Smooth muscle cell (in vitro differentiated cells): ENCODE data around the gene ISCA2. TPM values are rescaled to one million over a fixed set of nuclear protein-coding genes. Genes with fewer than 3 reads are reported as not detected.

Source experiments
- DNase-seq: peaks from one replicate; lab custom pipeline; 2025; ENCODE audit not compliant: unreplicated experiment; lab: John Stamatoyannopoulos, UW
- H2AFZ ChIP-seq: fragments of 200-600 bp; sonication (generic); 2 replicates; pipeline ENCODE4 v1.6.0; 2016; ENCODE audit warnings: antibody characterized with exemption, low read depth, mild to moderate bottlenecking
- H3F3A ChIP-seq: fragments of 200-600 bp; sonication (generic); 2 replicates; pipeline ENCODE4 v1.6.0; 2017; ENCODE audit warnings: antibody characterized with exemption, low read depth
- H3K27ac ChIP-seq: fragments of 200-600 bp; sonication (generic); 2 replicates; pipeline ENCODE4 v1.5.1; 2016; ENCODE audit warnings: low read depth, mild to moderate bottlenecking
- H3K27me3 ChIP-seq: fragments of 200-600 bp; sonication (generic); 2 replicates; pipeline ENCODE4 v1.6.1; 2016; ENCODE audit warnings: low read depth, mild to moderate bottlenecking
- H3K36me3 ChIP-seq: fragments of 200-600 bp; sonication (generic); 2 replicates; pipeline ENCODE4 v1.5.1; 2016; ENCODE audit warnings: low read depth
- H3K4me1 ChIP-seq: fragments of 200-600 bp; sonication (generic); 2 replicates; pipeline ENCODE4 v1.5.1; 2016; ENCODE audit warnings: low read depth
- H3K4me2 ChIP-seq: fragments of 200-600 bp; sonication (generic); 2 replicates; pipeline ENCODE4 v1.6.0; 2016; ENCODE audit warnings: mild to moderate bottlenecking
- H3K4me3 ChIP-seq: fragments of 200-600 bp; sonication (generic); 2 replicates; pipeline ENCODE4 v1.5.1; 2016; ENCODE audit warnings: mild to moderate bottlenecking
- H3K79me2 ChIP-seq: fragments of 200-600 bp; sonication (generic); 2 replicates; pipeline ENCODE4 v1.6.0; 2016; ENCODE audit warnings: low read depth, mild to moderate bottlenecking
- H3K9ac ChIP-seq: fragments of 200-600 bp; sonication (generic); 2 replicates; pipeline ENCODE4 v1.6.0; 2016; ENCODE audit warnings: low read depth
- H3K9me3 ChIP-seq: fragments of 200-600 bp; sonication (generic); replicated peaks from 2 replicates; pipeline ENCODE4 v1.5.1; 2016; ENCODE audit warnings: low read depth
- H4K20me1 ChIP-seq: fragments of 200-600 bp; sonication (generic); 2 replicates; pipeline ENCODE4 v1.6.0; 2016; ENCODE audit warnings: low read depth
- WGBS: methylation state at CpG from one replicate; pipeline ENCODE4 v1.1.7; 2016; ENCODE audit warnings: low lambda C conversion rate; 5-methylcytosine and 5-hydroxymethylcytosine counted together
- polyA plus RNA-seq: library from polyadenylated mRNA; unstranded; fragments of >200 nt; fragmentation: Nextera tagmentation; extraction: Ambion mirVana; gene quantifications from 2 replicates; pipeline ENCODE4 v1.2.1, GENCODE V29; 2016
- total RNA-seq: library from RNA; depleted of rRNA; stranded (reverse); fragments of >200 nt; gene quantifications from 2 replicates; pipeline ENCODE4 v1.2.3, GENCODE V29; 2014
- TF ChIP-seq, protein P1 (sequence below): fragments of 200-600 bp; sonication (generic); IDR thresholded peaks from 2 replicates; pipeline ENCODE4 v1.5.1; 2017; ENCODE audit warnings: borderline replicate concordance, mild to moderate bottlenecking, antibody characterized with exemption; ENCODE audit not compliant: insufficient read depth, poor library complexity, severe bottlenecking

The ISCA2 gene
- total and polyA plus RNA-seq, 2 experiments from 2014 or later, result 15.0 to 65.8 TPM

DNA sequence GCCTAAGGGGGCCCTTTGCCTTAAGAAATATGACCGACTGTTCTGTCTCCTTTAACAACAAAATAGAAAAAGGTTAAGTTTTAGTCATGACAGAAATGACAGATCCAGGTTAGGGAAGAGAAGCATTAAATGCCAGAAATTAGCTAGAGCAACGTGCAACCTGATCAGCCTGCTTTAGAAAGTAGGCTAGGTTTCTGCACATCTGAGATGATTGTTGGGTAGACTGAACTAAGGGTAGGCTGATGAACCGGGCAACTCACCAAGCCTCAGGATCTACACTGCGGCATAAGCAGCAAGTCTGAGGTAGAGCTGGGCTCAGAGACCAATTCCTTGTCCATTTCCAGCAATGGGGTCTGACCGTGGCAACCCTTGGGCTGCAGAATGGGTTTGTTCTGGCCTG lies 29.9 kb upstream of the ISCA2 start:
- WGBS, result 90% methylated on average over 5 of the region's 5 CpGs
- no peaks in the 10 kb centered on the region for H3K36me3 ChIP-seq
- H3K27me3 ChIP-seq, result peaks cover 38% of the 10 kb centered on the region
- no peak overlapping the region for H3K4me2 ChIP-seq
- no peak overlapping the region for H3K4me3 ChIP-seq
- H3K4me1 ChIP-seq, result no peaks in the 10 kb centered on the region
- no peak overlapping the region for H2AFZ ChIP-seq
- H3K79me2 ChIP-seq, result no peaks in the 10 kb centered on the region
- no peaks in the 10 kb centered on the region for H3K9me3 ChIP-seq
- TF ChIP-seq, protein P1, sequence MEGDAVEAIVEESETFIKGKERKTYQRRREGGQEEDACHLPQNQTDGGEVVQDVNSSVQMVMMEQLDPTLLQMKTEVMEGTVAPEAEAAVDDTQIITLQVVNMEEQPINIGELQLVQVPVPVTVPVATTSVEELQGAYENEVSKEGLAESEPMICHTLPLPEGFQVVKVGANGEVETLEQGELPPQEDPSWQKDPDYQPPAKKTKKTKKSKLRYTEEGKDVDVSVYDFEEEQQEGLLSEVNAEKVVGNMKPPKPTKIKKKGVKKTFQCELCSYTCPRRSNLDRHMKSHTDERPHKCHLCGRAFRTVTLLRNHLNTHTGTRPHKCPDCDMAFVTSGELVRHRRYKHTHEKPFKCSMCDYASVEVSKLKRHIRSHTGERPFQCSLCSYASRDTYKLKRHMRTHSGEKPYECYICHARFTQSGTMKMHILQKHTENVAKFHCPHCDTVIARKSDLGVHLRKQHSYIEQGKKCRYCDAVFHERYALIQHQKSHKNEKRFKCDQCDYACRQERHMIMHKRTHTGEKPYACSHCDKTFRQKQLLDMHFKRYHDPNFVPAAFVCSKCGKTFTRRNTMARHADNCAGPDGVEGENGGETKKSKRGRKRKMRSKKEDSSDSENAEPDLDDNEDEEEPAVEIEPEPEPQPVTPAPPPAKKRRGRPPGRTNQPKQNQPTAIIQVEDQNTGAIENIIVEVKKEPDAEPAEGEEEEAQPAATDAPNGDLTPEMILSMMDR, result no peak
- no peak for DNase-seq
- no peaks in the 10 kb centered on the region for H3F3A ChIP-seq
- H3K27ac ChIP-seq, result no peak overlapping the region
- H4K20me1 ChIP-seq, result no peaks in the 10 kb centered on the region
- no peak overlapping the region for H3K9ac ChIP-seq

DNA sequence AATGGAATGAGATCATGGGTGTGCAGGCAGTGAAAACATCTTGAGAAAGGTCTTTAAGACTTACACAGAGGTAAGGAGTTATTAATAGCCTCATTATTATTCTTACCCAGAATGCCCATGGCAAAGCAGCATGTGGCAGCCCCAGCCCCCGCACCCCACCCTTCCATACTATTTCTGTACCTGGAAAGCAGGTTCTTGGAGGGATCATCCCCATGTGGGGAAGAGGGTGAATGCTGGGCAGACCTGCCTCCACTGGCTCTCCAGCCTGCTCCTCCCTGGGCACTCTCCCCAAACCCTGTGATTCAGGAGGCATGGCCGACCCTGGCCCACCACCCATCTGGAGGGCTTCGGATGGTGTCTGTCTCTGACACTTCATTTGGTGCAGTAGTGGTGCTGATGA lies 28.8 kb upstream of the ISCA2 start:
- 91% methylated on average over 3 of the region's 3 CpGs for WGBS
- H3K27me3 ChIP-seq, result peaks cover 40% of the 10 kb centered on the region
- no peaks in the 10 kb centered on the region for H3K79me2 ChIP-seq
- H3K27ac ChIP-seq, result no peak overlapping the region
- H2AFZ ChIP-seq, result no peak overlapping the region
- no peaks in the 10 kb centered on the region for H3K36me3 ChIP-seq
- no peak for DNase-seq
- no peaks in the 10 kb centered on the region for H4K20me1 ChIP-seq
- H3K4me3 ChIP-seq, result no peak overlapping the region
- no peaks in the 10 kb centered on the region for H3K9me3 ChIP-seq
- H3F3A ChIP-seq, result no peaks in the 10 kb centered on the region
- H3K4me2 ChIP-seq, result no peak overlapping the region
- TF ChIP-seq, protein P1, result no peak
- no peaks in the 10 kb centered on the region for H3K4me1 ChIP-seq
- no peak overlapping the region for H3K9ac ChIP-seq

DNA sequence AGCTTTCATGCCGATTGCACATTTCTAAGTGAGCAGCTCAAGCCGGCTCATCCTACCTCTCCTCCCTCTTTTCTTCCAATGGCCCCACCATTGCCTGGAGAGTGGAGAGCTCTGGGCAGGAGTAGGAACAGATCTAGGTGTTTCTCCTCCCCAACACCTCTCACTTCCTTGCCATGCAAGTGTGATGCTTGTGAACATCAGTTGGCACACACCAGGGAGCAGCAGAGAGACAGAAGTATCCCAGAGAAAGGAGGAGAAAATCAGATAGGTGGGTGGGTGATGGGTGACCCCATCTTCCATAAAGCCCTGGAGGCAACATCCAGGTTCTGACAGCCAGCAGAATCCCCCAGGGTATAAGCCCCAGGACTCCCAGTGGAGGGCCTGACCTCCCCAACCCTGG lies 28.2 kb upstream of the ISCA2 start:
- 93% methylated on average over 2 of the region's 2 CpGs for WGBS

DNA sequence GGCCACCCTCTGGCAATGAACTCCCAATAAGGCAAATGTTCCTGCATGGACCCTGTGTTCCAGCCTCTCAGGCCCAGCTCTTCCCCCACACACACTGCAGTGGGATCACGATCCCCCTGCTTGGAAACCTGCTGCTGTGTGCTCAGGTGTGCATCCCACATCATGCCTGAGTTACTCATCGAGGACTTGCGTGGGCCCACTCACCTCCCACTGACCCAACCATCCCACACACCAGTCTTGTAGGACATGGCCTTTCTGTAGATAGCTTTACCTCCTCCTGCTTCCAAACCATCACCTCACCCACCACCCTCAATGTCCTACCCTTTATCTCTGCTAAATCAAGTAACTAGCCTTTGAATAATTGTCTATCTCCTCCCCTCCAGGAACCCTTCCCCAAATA lies 25.1 kb upstream of the ISCA2 start:
- Histone ChIP-seq H3K9me3 (no peaks in the 10 kb centered on the region), H3K4me2 (no peak overlapping the region), H3F3A (no peaks in the 10 kb centered on the region), H2AFZ (no peak overlapping the region), H3K27ac (no peak overlapping the region), H3K9ac (no peak overlapping the region), H3K4me1 (no peaks in the 10 kb centered on the region), H4K20me1 (no peaks in the 10 kb centered on the region), H3K79me2 (no peaks in the 10 kb centered on the region), H3K36me3 (no peaks in the 10 kb centered on the region), H3K4me3 (no peak overlapping the region), H3K27me3 (peaks cover 30% of the 10 kb centered on the region)
- 96% methylated on average over 3 of the region's 3 CpGs for WGBS
- TF ChIP-seq, protein P1, result no peak
- DNase-seq, result no peak

More for the DNA sequence above, 28.2 kb upstream of the ISCA2 start:
- peaks cover 40% of the 10 kb centered on the region for H3K27me3 ChIP-seq
- H3K9me3 ChIP-seq, result no peaks in the 10 kb centered on the region
- no peaks in the 10 kb centered on the region for H3K4me1 ChIP-seq
- no peak for DNase-seq
- H3K27ac ChIP-seq, result no peak overlapping the region
- no peaks in the 10 kb centered on the region for H4K20me1 ChIP-seq
- no peaks in the 10 kb centered on the region for H3K79me2 ChIP-seq
- H3K4me2 ChIP-seq, result no peak overlapping the region
- no peak overlapping the region for H2AFZ ChIP-seq
- no peaks in the 10 kb centered on the region for H3F3A ChIP-seq
- H3K4me3 ChIP-seq, result no peak overlapping the region
- no peaks in the 10 kb centered on the region for H3K36me3 ChIP-seq
- TF ChIP-seq, protein P1, result no peak
- H3K9ac ChIP-seq, result no peak overlapping the region
